ENCODE data around the gene IMMP2L. TPM values are rescaled to one million over a fixed set of nuclear protein-coding genes. Genes with fewer than 3 reads are reported as not detected.

Gene IMMP2L
- total and polyA plus RNA-seq, 4 donors, result 9.2 to 34.7 (median 11.1) TPM

GRCh38 chr7:111352319-111352718 lies 210.0 kb downstream of the IMMP2L start:
- no peaks in the 10 kb centered on the region for H3K36me3 ChIP-seq (ENCODE audit: control insufficient read depth in 4 of 4, insufficient read depth in 4 of 4, low read length in 4 of 4)

GRCh38 chr7:111346219-111346618 lies 216.1 kb downstream of the IMMP2L start:
- H3K27ac ChIP-seq (ENCODE audit: low read depth in 1 of 2, low read length in 1 of 2), result no peak overlapping the region
- H3K9ac ChIP-seq (ENCODE audit: insufficient read depth in 1 of 2, low read length in 2 of 2), result no peak overlapping the region
- no peak overlapping the region for H3K4me3 ChIP-seq
- no peak for ATAC-seq (ENCODE audit: insufficient read depth, low FRiP score)
- TF ChIP-seq, protein P1, sequence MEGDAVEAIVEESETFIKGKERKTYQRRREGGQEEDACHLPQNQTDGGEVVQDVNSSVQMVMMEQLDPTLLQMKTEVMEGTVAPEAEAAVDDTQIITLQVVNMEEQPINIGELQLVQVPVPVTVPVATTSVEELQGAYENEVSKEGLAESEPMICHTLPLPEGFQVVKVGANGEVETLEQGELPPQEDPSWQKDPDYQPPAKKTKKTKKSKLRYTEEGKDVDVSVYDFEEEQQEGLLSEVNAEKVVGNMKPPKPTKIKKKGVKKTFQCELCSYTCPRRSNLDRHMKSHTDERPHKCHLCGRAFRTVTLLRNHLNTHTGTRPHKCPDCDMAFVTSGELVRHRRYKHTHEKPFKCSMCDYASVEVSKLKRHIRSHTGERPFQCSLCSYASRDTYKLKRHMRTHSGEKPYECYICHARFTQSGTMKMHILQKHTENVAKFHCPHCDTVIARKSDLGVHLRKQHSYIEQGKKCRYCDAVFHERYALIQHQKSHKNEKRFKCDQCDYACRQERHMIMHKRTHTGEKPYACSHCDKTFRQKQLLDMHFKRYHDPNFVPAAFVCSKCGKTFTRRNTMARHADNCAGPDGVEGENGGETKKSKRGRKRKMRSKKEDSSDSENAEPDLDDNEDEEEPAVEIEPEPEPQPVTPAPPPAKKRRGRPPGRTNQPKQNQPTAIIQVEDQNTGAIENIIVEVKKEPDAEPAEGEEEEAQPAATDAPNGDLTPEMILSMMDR (IDR thresholded peaks at IDR 0.05; ENCODE audit: control extremely low read depth, extremely low read depth), result no peak
- no peak for DNase-seq
- H3K27me3 ChIP-seq (ENCODE audit: control insufficient read depth in 3 of 3, insufficient read depth in 3 of 3, low read length in 2 of 3), result no peaks in the 10 kb centered on the region
- H3K36me3 ChIP-seq (ENCODE audit: control insufficient read depth in 4 of 4, insufficient read depth in 4 of 4, low read length in 4 of 4), result no peaks in the 10 kb centered on the region
- peaks cover 0 to 9% (median 5%) of the 10 kb centered on the region in 4 donors for H3K9me3 ChIP-seq (ENCODE audit: control insufficient read depth in 4 of 4, insufficient read depth in 3 of 4, low read length in 3 of 4)
- no peaks in the 10 kb centered on the region for H3K4me1 ChIP-seq (ENCODE audit: control insufficient read depth in 5 of 5, insufficient read depth in 5 of 5, low read length in 5 of 5)

More at GRCh38 chr7:111352319-111352718, 210.0 kb downstream of the IMMP2L start:
- WGBS, 2 donors, result 81 to 96% methylated on average over 1 of the region's 1 CpG
- Histone ChIP-seq H3K4me3 (no peak overlapping the region), H3K9me3 (ENCODE audit: control insufficient read depth in 4 of 4, insufficient read depth in 3 of 4, low read length in 3 of 4) (no peaks in the 10 kb centered on the region), H3K27ac (ENCODE audit: low read depth in 1 of 2, low read length in 1 of 2) (no peak overlapping the region), H3K4me1 (ENCODE audit: control insufficient read depth in 5 of 5, insufficient read depth in 5 of 5, low read length in 5 of 5) (no peaks in the 10 kb centered on the region), H3K9ac (ENCODE audit: insufficient read depth in 1 of 2, low read length in 2 of 2) (no peak overlapping the region), H3K27me3 (ENCODE audit: control insufficient read depth in 3 of 3, insufficient read depth in 3 of 3, low read length in 2 of 3) (no peaks in the 10 kb centered on the region)
- TF ChIP-seq, protein P1 (IDR thresholded peaks at IDR 0.05; ENCODE audit: control extremely low read depth, extremely low read depth), result no peak
- DNase-seq, result no peak
- no peak for ATAC-seq (ENCODE audit: insufficient read depth, low FRiP score)

DNA sequence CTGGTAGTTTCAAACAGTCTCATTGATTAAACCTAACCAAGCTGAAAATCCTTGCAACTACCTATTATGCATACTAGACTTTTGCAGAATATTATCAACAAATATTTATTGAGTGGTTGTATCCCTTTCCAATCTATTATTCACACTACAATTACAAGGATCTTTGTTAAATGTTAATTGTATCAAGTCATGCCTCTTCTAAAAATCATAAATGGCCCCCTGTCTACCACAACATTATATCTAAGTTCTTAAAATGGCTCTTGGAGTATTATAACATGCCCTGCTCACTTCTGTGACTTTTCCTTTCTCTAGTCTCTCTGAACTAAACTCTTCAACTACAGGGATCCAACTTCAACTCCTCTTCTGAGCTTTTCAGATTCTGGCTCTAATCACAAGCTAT lies 219.3 kb downstream of the IMMP2L start:
- Histone ChIP-seq H3K27me3 (ENCODE audit: control insufficient read depth in 3 of 3, insufficient read depth in 3 of 3, low read length in 2 of 3) (no peaks in the 10 kb centered on the region), H3K9me3 (ENCODE audit: control insufficient read depth in 4 of 4, insufficient read depth in 3 of 4, low read length in 3 of 4) (peaks cover 0 to 9% (median 5%) of the 10 kb centered on the region in 4 donors), H3K27ac (ENCODE audit: low read depth in 1 of 2, low read length in 1 of 2) (no peak overlapping the region), H3K4me1 (ENCODE audit: control insufficient read depth in 5 of 5, insufficient read depth in 5 of 5, low read length in 5 of 5) (no peaks in the 10 kb centered on the region), H3K9ac (ENCODE audit: insufficient read depth in 1 of 2, low read length in 2 of 2) (no peak overlapping the region), H3K4me3 (no peak overlapping the region), H3K36me3 (ENCODE audit: control insufficient read depth in 4 of 4, insufficient read depth in 4 of 4, low read length in 4 of 4) (no peaks in the 10 kb centered on the region)
- no peak for DNase-seq
- TF ChIP-seq, protein P1 (IDR thresholded peaks at IDR 0.05; ENCODE audit: control extremely low read depth, extremely low read depth), result no peak
- no peak for ATAC-seq (ENCODE audit: insufficient read depth, low FRiP score)

- Histone ChIP-seq H3K9me3 (ENCODE audit: control insufficient read depth in 4 of 4, insufficient read depth in 3 of 4, low read length in 3 of 4) (peaks cover 0 to 9% (median 5%) of the 10 kb centered on the region in 4 donors), H3K27me3 (ENCODE audit: control insufficient read depth in 3 of 3, insufficient read depth in 3 of 3, low read length in 2 of 3) (no peaks in the 10 kb centered on the region), H3K36me3 (ENCODE audit: control insufficient read depth in 4 of 4, insufficient read depth in 4 of 4, low read length in 4 of 4) (no peaks in the 10 kb centered on the region), H3K27ac (ENCODE audit: low read depth in 1 of 2, low read length in 1 of 2) (no peak overlapping the region), H3K4me1 (ENCODE audit: control insufficient read depth in 5 of 5, insufficient read depth in 5 of 5, low read length in 5 of 5) (no peaks in the 10 kb centered on the region), H3K4me3 (no peak overlapping the region), H3K9ac (ENCODE audit: insufficient read depth in 1 of 2, low read length in 2 of 2) (no peak overlapping the region)
- WGBS, 2 donors, result 34 to 38% methylated on average over 1 of the region's 1 CpG
- TF ChIP-seq, protein P1 (IDR thresholded peaks at IDR 0.05; ENCODE audit: control extremely low read depth, extremely low read depth), result no peak
- no peak for ATAC-seq (ENCODE audit: insufficient read depth, low FRiP score)
- no peak for DNase-seq
Measured at GRCh38 chr7:111339006-111339405, 223.3 kb downstream of the IMMP2L start.

All from lung (tissue), 12 donors.